Thoracic aorta (tissue), 2 donors: Measurements from ENCODE around the gene ZNF334. TPM values are rescaled to one million over a fixed set of nuclear protein-coding genes. Genes with fewer than 3 reads are reported as not detected.

Experiments
- total RNA-seq, 2 donors: library from RNA; depleted of rRNA; stranded (reverse); fragments of >200 nt; gene quantifications; one replicate each; pipeline versions ENCODE4 v1.1.0 to v1.2.3, GENCODE V29; 2016

Gene ZNF334
- total RNA-seq, 2 donors from 2014 or later, result 0.49 to 3.0 TPM

Other genes with a start within 250 kb of the ZNF334 start
- not detected for gene CDH22, start 205.1 kb downstream of the ZNF334 start, total RNA-seq
- 10 to 100 TPM; 50.1 to 55.2 TPM for gene ELMO2, start 106.9 kb downstream of the ZNF334 start, total RNA-seq
- gene OCSTAMP, start 37.1 kb upstream of the ZNF334 start, total RNA-seq, result not detected
- 1 to 10 TPM; 3.2 to 4.9 TPM for gene SLC13A3, start 137.9 kb upstream of the ZNF334 start, total RNA-seq
- gene TP53RK, start 175.9 kb upstream of the ZNF334 start, total RNA-seq, result 10 to 100 TPM; 19.3 to 19.9 TPM
- 10 to 100 TPM; 19.8 to 49.0 TPM for gene SLC2A10, start 196.1 kb upstream of the ZNF334 start, total RNA-seq